ENCODE data around the gene AGA.

AGA gene

DNA sequence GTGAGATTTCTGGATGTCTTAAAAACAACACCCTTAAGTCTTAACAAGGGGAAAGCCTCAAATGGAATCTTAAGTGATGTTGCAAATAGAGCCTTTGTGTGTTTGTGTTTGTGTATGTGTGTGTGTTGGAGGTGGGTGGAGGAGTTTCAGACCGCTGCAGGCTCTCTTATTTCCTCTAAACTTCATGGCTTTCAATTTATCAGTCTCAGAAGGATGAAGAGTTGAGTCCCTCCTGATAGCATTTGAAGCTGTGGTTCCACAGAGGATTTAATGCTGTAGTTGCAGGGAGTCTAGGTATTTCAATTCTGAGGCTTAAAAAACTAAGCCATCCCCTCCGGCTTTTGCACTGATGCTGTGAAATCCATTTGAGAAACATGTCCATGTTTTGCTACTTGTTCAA, 4.3 kb upstream of the AGA start:
- DNase-seq = no peak

DNA sequence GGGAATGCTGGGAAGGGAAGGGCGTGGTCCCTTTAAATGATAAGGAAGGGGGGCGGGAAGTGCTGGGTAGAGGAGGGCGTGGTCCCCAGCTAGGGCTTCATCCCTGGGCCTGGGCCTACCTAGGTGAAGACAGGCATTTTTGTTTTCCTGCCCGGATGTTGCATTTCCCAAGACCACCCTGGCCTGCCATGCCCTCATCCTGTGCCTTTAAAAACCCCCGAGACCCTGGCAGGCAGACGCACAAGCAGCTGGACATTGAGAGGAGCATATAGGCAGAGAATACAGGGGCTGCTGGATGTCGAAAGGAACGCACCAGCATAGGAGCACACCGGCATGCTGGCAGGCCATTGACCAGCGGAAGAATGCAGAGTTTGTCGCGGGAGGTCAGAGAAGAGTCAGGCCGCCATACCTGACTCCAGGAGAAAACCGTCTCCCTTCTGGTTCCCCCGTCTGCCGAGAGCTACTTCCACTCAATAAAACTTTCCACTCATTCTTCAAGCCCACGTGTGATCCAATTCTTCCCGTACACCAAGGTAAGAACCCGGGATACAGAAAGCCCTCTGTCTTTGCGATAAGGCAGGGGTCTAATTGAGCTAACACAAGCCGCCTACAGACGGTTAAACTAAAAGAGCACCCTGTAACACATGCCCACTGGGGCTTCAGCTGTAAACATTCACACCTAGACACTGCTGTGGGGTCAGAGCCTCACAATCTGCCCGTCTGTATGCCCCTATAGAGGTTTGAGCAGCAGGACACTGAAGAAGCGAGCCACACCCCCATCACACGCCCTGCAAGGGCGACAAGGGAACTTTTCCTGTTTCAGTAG, 2.9 kb upstream of the AGA start:
- no peak for DNase-seq

DNA sequence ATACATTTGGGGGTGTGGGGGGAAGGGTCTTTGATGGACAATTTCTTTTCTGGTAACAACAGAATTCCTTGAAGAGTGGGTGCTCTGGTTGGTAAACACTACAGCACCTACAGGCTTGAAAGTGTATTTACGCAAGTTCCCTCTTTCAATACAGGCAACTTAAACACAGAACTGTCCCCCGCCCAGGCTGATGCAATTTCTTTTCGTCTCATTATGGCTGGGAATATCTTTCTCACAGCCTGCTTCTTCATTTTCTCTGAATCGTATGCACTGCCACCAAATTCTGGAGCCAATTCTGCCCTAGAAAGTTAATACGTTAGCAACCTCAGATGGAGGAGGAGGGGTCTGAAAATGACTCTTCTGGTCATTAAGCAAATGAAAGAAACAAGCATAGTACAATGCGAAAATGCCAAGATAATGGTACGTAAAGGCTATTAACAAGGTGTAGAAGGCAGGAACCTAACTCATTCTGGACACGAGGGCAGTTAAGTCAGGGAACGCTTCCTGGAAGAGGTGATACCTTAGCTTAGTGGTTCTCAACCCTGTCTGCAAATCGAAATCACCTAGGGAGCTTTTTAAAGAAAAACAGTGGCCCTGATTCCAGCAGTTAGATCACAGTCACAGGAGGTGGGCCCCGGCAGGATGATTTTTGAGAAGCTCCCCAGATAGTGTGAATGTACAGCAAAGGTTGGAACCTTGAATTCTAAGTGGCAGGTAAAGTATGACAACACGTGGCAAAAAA, 1.0 kb downstream of the AGA start:
- no peak for DNase-seq

DNA sequence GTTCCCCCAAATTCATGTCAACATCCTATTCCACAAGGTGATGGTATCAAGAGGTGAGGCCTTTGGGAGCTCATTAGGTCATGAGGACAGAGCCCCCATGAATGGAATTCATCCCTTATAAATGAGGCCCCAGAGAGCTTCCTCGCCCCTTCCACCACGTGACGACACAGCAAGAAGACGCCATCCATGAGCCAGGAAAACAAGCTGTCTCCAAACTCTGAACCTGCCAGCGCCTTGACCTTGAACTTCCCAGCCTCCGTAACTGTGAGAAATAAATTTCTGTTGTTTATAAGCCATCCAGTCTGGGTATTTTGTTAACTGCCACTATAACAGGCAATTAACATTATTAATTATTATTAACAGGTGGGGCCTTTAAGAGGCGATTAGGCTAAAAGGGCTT, 5.8 kb downstream of the AGA start:
- DNase-seq = no peak

DNA sequence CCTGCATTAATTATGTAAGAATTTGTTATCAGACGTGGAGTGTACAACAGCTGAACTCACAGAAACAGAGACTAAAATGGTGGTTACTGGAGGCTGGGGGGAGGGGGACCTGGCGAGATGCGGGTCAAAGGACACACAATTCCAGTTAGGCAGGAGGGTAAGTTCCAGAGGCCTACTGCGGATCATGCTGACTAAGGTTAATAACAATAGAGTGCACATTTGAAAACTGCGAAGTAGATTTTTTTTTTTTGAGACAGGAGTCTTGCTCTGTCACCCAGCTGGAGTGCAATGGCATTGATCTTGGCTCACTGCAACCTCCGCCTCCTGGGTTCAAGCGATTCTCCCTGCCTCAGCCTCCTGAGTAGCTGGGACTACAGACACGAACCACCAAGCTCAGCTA, 7.6 kb downstream of the AGA start:
- DNase-seq = no peak

DNA sequence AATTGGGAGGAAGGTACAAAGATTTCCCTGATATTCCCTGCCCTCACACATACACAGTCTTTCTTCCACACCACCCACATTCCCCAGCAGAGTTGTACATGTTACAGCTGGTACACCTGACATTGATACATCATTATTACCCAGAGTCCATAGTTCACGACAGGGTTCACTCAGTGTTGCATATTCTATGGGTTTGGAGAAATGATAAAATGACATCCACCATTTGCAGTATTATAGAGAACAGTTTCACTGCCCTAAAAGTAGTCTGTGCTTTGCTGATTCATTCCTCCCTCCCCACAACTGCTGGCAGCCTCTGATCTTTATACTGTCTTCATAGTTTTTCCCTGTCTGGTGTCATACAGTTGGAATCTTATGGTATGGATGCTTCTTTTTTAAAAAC, 15.0 kb downstream of the AGA start:
- DNase-seq = no peak

DNA sequence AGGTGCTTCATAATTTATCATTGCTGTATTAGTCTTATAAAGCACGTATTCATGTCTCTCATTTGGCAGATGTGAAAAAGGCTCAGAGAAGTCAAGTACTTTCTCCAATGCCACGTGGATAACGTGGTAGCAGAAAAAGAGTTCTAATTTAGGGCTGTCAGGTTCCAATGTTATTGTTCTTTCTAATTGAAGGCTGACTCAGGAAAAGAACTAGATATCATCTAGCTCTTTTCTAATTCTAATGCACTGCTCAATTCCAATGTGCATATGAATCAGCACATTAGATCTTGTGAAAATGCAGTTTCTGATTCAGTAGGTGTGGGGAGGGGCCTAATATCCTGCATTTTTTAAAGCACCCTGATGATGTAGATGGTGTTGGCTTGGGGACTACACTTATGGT, 22.8 kb downstream of the AGA start:
- no peak for DNase-seq

DNA sequence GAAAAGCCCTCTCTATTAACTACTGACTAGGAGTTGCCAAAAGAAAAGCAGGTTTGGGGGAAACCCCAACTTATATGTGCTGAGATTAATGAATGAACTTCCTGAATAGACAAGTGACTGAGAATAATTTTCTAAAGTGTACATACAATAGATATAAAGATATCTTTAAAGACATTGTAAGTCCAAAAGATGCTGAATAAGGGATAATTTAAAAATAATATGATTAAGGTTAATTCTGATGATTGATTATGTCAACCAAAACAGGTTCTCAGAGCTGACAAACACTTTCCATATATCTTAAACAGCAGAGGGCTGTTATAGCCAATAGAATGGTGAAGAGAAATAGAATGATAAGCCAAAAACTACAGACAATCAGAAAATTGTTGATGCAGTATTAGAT, 28.6 kb downstream of the AGA start:
- no peak for DNase-seq

DNA sequence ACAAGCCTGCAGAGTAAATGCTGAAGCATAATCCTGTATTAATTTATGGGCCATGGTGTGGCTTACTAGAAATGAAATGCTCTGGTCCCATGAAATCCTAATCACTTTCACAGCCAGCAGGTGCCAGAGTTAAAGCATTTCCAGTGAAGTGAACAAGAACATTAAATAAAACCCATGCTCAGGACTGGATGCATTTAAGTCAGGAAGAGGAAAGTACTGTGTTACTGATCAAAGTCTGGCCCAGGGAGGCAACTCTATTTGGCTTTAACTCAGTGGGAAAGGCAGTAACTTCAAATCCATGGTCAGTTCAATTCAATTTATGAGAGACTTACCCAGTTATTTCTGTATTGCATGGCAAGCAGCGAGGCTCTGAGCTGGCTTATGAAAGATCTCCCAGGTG, 29.2 kb downstream of the AGA start:
- DNase-seq = no peak

DNA sequence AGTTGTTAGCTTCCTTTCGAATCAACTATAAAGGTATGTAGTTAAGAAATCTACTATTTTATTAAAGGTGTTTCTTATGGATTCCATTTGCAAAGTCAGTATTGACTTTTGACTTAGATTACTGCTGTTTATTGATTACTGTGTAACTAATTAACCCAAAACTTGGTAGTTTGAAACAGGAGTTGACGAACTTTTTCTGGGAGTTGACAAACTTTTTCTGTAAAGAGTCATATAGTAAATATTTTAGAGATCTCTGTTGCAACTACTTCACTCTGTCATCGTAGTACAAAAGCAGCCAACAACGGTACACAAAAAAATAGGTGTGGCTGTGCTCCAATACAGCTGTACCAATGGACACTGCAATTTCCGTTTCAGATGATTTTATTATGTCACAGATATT, 30.2 kb downstream of the AGA start:
- DNase-seq = no peak

DNA sequence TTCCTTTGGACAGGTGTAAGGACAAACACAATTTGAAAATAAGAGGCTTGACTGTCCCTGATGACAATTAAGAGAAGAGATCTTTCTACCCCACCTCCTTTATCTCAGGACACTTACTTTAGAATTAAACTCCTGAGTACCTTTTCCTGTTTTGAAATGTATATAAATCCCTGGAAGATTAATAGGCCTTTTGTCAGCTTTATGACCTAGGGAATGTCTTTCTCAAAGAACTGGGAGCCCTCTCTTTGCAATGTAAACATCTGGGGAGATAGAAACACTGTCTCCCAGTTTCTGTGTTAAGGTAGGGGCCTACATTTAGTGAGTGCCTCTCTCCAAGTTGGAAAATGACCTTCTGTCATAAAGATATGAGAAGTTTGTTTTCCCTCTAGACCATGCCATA, 31.7 kb downstream of the AGA start:
- no peak for DNase-seq

DNA sequence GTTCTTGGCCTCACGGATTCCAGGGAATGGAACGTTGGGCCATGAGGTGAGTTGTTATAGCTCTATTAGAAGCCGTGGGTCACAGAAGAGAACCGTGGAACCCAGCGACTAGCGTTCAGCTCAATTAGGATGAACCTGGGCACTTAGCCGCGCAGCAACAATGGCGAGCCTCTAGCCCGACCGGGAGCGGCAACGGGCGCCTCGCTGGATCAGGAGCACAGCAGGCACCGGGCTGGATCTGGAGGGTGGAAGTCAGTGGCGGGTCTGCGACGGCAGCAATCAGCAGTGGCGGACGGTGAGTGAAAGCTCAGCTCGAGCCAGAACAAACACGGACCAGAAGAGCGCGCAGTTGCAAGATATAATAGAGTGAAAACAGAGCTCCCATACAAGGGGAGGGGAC, 34.2 kb downstream of the AGA start:
- no peak for DNase-seq

DNA sequence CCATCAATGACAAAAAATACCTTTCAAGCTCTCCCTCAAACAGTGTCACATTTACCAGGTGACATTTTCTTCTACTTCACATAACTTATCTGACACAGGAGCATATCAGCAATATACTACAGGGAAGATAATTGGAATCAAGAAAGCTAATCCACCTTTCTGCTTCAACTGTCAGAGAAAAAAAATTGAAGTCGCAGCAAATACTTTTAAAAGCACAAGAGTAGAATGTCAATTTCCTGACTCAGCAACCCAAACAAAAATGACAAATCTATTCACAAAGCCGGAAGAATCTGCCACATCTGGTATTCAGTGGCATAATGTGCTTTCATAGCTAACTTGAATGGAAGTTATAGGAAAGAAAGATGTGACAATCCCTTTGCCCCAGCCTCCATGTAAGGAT, 36.7 kb downstream of the AGA start:
- DNase-seq = no peak

DNA sequence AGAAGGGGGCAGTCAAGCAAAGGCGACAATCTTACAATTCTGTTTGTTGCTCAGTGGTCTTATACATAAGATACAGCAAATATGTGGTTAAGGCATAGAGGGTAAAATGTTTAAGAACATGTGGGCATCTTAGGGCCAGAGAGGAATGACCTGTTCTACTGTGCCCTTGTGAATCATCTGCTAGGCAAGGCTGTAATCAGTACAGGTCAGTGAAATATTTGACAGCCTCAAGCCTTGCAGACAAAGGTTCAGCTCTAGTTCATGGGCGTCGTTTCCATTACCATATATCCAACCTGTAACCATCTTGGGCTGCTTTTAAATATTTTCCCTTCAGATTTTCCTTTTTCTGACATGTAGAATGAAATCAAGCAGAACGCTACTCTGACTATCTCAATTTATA, 37.3 kb downstream of the AGA start:
- no peak for DNase-seq

DNA sequence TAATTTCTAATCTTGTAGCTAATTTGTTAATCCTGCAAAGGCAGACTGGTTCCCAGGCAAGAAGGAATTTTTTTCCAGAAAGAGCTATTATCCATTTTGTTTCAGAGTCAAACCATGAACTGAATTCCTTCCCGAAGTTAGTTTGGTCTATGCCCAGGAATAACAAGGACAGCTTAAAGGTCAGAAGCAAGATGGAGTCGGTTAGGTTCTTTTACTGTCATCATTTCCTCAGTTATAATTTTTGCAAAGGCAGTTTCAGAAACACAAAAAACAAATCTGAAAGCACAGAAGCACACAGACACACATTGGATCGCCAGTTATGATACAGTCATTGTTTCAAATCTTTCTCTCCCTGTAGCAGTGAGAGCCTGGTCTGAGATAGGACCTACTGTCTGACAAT, 37.9 kb downstream of the AGA start:
- DNase-seq = no peak

DNA sequence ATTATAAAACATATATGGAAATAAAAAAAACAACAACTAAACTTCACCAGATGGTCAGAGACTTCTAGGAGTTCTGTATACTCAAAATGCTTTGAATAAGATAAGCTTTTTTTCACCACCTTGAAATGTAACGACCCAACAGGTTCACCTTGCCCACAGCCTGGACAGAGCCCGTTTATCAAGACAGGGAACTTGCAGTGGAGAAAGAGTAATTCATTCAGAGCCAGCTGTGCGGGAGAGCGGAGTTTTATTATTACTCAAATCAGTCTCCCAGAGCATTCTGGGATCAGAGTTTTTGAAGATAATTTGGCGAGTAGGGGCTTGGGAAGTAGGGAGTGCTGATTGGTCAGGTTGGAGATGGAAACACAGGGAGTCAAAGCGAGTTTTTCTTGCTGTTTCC, 38.5 kb downstream of the AGA start:
- DNase-seq = no peak

DNA sequence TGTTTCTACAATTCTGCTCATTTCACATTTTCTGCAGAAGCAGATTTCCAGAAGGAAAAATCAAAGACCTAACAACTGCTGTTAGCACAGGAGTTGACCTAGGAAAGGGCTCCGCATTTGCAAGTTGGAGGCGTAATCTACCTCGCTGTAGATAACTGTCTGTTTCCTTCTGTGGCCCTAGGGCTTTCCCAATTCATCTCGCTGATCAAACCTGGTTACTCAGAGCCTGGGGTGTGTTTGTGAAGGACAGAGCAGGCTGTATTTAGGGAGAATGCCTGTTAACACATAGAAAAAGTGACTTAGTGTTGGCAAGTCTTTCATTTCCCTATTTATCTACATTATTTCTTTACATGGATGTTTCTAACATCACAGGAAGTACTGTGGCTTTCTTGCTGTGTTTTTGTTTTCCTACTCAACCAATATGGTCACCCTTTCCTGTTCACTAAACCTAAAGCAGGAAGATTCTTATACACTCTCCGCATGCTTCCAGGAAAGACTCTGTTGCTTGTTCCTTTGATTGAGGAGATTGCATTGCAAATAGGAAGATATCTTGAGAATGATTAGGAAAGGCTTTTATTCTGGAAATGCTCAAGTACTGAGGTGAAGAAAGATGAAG, 40.5 kb downstream of the AGA start:
- DNase-seq = no peak

DNA sequence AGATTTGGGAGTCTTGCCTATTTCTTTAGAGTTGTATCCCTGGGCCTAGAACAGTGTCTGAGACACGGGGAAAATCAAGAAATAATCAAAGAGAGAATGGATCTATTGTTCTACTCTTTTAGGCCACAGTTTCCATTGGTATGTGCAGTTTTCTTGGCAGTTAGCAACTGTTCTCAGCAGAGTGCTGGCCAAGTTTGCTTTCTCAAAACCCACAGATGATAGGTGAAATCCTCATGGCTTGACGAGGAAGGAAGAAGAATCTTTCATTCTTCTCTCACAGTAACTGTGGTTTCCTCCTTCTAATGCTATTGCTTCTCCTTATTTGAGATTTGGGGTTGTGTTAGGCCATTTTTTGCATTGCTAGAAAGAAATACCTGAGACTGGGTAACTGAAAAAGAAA, 42.2 kb downstream of the AGA start:
- DNase-seq = no peak

DNA sequence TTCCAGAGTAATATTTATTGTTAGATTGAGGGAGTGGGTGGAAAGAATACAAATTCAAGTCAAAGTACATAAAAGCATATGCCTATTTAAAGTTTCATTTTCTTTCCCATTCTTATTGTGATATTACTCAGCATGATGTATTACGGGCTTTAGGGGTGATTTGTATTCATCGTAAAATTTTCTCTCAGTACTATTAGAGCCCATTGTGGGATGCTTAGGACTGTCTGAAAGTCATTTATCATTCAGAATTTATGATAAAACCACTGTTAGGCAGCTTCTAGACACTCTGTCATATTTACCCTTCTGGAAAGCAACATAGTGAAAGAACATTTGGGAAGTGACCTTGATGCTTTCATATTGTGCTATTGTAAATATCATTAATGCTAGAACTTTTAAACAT, 45.9 kb downstream of the AGA start:
- DNase-seq = no peak

DNA sequence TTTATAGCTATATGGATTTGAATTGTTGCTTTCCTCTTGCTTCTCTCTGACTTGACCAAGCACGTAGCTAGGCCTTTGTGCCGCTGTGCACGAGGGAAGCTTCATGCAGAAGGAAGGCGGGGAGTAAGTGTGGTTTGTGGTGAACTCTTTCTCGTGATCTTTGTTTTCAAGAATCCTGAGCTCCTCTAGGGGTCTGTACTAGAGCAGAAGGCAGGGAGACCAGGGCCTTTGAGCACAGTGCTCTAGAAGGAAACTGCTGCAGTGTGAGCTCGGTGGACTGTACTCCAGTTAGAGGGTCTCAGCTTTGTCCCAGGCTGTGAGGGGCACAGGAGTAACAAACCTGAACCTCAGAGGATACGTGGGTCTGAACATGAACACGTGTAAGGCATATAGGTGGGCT, 49.0 kb downstream of the AGA start:
- no peak for DNase-seq

DNA sequence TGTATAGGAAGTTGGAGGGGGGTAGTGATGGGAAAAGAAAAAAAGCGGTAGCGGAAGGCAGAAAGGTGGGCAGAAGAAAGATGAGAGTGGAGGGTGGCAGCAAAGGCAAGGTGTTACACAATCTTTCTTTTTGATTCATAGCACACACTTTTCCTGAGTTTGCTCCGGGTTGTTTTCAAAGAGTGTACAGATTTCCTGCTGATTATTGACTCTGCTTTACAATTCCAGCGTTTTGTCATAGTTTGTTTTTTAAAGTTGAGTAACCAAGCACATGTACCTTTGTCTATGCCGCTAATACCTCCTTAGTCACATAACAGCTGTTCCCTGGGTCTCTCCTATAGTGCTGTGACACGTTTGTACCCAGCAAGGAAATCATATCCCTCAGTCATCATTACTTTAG, 50.3 kb downstream of the AGA start:
- DNase-seq = no peak

DNA sequence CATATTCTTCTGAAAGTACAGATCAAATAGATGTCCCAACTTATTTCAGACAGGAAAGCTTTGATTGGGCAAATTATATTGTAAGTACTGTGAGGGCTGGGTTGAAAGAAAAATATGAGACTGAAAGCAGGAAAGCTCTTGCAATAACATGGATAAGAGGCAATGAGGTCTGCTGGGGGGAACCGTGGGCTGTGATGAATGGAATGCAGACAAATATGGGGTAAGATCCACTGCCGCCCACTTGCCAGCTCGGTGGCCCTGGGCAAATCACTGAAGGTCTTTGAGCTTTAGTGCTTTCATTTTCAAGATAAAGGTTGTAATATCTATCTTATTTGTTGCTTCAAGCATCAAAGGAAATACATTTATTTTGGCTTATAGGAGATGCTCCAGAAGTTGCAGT, 51.0 kb downstream of the AGA start:
- DNase-seq = no peak

DNA sequence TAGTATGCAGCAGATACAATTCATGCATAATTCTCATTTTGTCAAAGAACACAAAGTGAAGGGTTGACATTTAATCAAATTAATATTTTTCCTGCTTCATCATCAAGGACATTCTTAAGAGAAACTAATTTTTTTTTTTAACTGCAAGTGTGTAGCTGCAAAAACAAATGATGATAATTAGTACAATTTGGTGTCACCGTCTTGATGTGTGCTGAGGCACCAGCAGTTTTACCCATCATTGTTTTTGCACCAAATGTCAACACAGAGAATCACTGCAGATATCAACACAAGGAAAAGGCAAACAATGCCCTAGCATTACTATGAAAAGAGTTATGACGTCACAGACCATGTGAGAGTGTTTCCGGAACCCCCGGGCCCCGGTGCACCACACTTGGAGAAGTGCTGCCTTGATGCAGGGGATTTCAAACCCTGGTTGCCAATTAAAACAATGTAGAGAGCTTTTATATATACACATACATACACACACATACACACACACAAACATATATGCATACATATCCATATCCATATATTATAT, 55.9 kb downstream of the AGA start:
- DNase-seq = no peak
